Panc1 (cell line): Measurements from ENCODE around the gene KCNK10.

Source experiments
- SIN3A ChIP-seq: IDR thresholded peaks from 2 replicates; pipeline ENCODE4 v1.6.1; 2012; ENCODE audit warnings: low read depth, mild to moderate bottlenecking, low read length, moderate library complexity, borderline replicate concordance; ENCODE audit not compliant: insufficient read depth
- TF ChIP-seq, protein P1 (sequence below): fragments of 450-650 bp; IDR thresholded peaks from 2 replicates; pipeline ENCODE4 v1.5.1; 2017; ENCODE audit warnings: mild to moderate bottlenecking

DNA sequence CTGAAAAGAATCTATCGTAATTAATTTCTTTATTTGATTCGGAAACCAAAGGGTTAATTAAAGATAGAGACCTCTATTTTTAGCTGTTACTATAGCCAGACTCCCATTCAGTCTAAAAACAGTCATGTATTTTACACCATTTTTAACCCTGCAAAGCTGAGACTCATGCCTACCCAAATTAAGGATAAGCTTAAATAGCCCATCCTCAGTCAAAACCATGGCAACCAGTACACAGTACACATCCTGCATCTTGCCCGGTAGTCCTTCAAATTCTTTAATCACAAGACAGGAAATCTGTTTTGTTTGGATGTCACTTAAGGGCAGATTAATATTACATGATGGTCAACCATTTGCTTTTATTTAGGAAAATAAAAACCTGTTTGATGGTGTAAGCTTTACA lies 25.5 kb upstream of the KCNK10 start:
- TF ChIP-seq, protein P1, sequence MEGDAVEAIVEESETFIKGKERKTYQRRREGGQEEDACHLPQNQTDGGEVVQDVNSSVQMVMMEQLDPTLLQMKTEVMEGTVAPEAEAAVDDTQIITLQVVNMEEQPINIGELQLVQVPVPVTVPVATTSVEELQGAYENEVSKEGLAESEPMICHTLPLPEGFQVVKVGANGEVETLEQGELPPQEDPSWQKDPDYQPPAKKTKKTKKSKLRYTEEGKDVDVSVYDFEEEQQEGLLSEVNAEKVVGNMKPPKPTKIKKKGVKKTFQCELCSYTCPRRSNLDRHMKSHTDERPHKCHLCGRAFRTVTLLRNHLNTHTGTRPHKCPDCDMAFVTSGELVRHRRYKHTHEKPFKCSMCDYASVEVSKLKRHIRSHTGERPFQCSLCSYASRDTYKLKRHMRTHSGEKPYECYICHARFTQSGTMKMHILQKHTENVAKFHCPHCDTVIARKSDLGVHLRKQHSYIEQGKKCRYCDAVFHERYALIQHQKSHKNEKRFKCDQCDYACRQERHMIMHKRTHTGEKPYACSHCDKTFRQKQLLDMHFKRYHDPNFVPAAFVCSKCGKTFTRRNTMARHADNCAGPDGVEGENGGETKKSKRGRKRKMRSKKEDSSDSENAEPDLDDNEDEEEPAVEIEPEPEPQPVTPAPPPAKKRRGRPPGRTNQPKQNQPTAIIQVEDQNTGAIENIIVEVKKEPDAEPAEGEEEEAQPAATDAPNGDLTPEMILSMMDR = no peak
- TF ChIP-seq SIN3A = no peak
